ENCODE measurements around the gene EPB41L4B.
A peak's percentile ranks its signal among the peaks of the same experiment; 100 is the strongest.

EPB41L4B gene

GRCh38 chr9:109267555-109267954, 53.3 kb downstream of the EPB41L4B start:
- DNase-seq = no peak

DNA sequence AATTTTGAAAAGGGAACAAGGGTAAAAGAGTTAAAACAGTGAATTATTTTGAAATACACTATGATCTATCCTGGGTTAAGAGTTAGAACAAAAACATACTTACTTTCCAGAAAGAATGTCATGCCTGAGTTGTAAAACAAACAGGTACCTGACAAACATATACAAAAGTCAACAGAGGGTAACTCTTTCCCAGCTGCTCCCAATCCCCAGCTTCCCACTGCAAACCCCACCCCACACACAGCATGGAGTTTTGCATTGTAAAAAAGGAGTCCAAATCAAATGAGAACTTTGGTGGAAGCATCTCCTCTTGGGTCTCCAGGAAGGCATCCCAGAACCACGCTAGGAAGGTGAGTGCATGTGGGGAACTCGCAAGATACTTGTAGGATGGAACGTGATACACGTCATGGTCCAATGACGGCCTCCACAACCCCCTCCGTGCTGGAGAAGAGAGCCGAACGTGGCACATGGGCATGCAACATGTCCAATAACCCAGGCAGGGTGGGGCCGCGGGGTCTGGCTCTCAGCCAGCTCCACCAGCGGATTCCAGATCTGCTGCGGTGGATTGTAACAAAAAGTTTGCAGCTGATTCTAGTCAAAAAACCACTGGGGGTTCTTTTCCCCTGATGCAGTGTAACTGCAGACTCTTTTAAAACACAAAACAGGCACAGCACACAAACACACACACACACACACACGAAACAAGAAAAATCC, 55.8 kb downstream of the EPB41L4B start:
- no peak for DNase-seq

DNA sequence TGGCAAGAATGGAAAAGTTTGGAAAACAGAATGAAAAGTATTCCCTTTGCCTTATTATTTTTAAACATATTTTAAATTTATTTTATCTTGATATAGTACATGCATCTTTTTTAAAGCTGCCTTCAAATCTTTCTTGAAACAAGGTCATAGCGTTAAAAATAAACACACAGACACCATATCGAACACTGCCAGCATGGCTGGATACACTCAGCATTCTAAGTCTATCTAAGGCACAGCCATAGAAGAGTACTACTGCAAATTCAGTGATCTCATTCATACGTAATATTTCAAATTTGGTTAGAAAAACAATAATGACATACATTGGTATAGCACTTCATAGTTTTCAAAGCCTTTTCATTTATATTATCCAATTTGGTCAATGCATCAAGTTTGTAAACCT, 57.5 kb downstream of the EPB41L4B start:
- DNase-seq = no peak

DNA sequence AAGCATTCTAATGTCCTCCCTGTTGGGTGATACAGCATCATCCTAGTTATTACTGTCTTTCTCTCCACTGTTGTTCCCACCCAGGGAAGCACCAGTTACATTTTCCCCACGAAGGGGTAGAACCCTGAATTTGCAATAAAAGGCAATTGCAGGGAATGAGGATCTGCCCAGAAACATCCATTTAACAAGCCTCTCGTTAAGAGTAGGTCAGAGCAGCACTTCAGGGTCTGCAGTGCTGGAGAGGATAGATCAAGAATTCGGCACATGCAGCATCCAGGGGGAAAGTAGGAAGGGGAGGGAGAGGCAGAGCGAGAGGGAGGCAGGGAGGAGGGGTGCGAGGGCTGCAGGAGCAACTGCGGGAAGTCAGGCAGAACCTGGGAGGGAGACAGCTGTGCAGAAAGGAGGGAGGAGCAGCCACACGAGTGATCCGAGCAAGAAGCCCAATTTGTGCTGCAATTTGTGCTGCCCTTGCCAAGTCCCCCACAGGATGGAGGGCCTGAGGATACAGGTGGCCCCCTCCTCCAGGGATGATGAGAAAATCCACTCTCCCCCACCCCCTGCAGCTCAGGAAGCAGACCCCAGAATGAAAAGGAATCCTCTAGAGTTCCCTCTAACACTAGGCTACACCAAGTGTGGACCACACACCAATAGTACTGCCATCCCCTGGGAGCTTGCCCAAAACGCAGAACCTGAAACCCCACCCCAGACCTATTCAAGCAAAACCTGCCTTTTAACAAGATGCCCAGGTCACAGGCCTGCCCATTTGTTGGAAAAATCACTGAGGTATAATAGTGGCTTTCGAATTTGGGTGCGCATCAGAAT, 62.2 kb downstream of the EPB41L4B start:
- DNase-seq = no peak

- no peak for DNase-seq
These were observed 64.5 kb downstream of the EPB41L4B start for GRCh38 chr9:109256336-109256735.

DNA sequence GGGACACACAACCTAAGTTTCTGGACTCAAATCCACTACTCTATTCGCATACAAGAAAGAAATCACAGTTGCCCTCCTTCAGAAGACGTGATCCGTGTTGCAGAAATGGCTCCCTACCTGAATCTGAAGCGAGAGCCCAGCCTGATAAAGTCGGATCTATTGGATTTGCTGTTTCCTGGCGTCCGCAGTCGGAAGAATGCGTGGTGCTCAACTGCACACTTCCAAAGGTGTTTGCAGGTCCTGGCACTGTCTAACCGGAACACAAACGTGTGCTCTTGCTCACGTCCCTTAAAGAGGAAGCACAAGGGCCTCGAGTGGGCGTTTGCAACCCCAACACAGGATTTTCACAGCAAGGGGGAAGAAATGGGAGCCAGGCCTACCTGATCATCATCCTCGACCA, 65.5 kb downstream of the EPB41L4B start:
- no peak for DNase-seq

GRCh38 chr9:109254317-109254716, 66.5 kb downstream of the EPB41L4B start:
- no peak for DNase-seq

DNA sequence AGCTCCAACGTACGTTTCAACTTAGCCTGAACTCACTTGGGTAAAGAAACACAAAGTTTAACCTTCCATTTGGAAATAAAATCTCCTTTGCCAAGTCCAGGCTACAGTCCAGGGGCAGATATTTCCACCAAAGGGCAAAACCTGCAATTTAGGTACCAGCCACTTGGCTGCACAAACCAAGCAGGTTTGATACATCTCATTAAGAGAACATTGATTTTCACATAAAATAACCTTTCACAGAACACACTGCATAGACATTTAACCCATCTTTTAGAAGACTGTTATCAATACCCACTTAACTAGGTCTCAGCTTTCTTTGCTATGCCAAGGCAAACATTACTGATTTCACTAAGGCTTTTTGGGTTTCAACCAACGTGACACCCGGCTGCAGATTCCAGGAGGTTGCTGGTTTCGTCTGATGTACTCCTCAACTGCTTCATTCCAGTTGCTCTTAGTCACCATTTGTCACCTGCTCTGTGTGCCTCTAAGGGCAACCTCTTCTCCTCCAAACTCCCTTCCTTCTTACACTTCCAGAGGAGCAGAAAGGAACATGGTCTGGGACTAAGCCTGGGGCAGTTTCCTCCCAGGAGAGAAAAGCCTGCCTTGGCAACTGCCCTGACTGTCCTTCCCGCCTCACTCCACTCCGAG, 67.1 kb downstream of the EPB41L4B start:
- DNase-seq = no peak

- no peak for DNase-seq
These were observed 67.6 kb downstream of the EPB41L4B start for GRCh38 chr9:109253241-109253636.

GRCh38 chr9:109252291-109252690, 68.6 kb downstream of the EPB41L4B start:
- DNase-seq = no peak

DNA sequence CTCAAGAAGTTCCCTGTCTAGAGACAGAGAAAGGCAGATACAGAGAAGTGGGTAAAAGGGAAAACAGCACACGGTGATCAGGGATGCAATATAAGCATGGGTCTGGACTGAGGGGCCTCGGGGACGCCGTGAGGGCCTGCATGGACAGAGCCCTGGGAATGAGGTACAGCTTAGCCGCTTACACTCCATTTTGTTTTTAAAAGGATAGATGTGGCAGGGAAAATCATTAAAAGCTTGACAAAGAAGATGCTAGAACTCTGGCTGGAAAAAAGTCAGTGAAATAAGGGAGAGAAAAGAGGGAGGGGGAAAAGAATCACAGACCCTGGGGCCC, 69.1 kb downstream of the EPB41L4B start:
- no peak for DNase-seq

DNA sequence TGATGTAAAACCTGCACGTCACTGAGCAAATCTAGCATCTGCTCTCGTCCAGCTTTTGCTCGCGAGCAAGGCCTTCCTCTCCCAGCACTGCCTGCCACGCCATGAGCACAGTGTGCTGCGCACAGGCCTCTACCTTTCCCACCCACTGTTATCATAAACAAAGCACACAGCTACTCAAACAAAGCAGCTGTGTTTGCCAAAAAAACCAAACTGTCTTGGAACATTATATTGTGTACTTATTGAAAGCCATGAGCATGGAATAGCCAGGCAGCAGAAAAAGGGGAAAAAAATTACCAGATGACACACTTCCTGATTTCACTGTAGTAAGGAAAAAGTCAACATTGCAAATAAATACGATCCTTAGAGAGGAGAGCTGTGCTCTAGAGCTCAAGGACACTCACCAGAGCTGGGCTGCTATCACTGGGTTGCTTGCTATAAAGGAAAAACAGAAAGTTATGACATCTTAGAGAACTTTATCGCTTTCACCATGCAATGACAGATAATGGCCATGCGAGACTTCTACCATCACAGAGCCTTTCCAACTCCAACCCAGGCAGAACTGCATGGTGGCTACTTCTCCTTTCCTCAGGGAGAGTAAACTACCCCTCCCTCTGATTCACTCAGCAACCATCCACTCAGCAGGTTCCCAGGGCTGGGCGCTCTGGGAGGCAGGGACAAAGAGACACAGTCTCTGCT, 69.6 kb downstream of the EPB41L4B start:
- no peak for DNase-seq

GRCh38 chr9:109250771-109251079, 70.1 kb downstream of the EPB41L4B start:
- DNase-seq = no peak

GRCh38 chr9:109250311-109250741, 70.5 kb downstream of the EPB41L4B start:
- no peak for DNase-seq

GRCh38 chr9:109249615-109250014, 71.2 kb downstream of the EPB41L4B start:
- DNase-seq = no peak

DNA sequence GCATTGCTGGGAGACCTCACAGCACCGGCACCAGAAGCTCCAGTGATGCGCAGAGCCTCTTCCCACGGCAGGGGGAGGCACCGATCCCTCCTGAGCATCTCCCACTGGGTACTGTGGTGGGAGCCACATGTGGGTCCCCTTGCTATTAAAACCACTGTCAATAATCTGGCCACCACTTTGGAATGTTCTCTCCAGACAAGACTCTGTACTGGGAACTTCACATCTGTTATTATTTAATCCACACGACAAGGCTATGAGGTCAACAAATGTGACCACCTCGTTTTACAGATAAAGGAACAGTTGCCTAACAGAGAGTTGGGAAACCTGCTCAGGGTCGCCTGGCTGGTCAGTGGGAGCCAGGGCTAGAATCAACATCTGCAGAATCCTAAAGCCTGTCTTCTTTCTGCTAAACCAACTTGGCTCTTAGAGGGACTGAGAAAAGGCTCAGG, 72.7 kb downstream of the EPB41L4B start:
- no peak for DNase-seq

DNA sequence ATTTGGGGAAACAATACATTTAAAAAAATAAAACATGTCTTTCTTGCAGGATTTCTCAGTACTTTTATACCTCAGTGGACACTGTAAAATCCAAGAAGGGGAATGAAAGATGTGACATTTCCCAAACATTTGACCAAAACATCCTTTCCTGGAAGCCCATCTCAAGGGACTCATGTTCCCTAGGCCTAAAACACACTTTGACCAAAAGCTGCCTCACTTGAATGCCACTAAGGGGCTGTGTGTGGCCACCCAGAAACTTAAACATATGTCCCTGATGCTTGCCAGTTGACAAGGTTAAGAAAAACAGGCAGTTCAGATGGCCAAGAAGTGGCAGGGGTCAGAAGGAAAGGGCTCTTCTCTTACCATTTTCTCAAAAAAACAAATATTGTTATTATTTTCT, 73.6 kb downstream of the EPB41L4B start:
- DNase-seq = no peak

DNA sequence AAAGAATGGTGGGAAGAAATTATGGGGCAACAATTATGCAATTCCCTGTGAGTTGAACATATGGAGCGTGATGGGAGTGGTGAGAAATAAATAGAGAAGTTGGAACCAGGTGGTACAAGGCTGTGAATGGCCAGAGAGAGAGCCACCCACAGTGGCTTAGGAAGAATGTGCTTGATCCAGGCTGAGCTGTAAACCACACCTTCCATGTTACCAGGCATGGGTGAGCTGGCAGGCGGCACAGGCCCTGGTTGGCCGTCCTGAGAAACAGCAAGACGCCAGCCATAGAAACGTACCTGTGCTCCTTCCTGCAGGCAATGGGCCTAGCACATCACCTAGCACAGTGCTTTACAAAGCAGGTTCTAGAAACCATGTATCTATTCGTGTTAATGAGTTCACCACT, 74.3 kb downstream of the EPB41L4B start:
- no peak for DNase-seq

DNA sequence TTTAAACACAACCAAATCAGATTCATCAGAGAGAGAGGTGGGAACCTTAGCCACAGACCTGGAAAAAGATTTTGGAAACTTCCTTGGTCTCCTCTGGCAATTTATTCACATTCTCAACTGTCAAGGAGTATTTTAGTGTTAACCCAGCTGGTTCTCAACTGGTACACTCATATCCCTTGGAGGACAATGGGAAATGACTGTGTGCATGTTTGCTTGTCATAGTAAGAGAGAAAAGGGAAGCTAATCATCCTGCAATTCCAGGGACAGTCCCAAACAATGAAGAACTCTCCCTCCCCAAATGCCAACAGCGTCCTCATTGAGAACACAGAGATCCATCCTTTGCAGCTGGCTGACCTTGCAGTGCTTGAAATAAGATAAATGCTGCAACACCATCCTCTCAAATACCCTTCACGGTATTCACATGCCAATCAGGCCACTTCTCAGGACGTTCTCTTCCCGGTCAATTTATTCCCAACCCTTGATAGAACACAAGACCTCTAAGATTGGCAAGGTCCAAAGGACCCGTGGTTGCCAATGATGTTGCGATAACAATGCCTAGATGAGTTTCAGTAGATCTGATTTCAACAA, 75.5 kb downstream of the EPB41L4B start:
- no peak for DNase-seq

DNA sequence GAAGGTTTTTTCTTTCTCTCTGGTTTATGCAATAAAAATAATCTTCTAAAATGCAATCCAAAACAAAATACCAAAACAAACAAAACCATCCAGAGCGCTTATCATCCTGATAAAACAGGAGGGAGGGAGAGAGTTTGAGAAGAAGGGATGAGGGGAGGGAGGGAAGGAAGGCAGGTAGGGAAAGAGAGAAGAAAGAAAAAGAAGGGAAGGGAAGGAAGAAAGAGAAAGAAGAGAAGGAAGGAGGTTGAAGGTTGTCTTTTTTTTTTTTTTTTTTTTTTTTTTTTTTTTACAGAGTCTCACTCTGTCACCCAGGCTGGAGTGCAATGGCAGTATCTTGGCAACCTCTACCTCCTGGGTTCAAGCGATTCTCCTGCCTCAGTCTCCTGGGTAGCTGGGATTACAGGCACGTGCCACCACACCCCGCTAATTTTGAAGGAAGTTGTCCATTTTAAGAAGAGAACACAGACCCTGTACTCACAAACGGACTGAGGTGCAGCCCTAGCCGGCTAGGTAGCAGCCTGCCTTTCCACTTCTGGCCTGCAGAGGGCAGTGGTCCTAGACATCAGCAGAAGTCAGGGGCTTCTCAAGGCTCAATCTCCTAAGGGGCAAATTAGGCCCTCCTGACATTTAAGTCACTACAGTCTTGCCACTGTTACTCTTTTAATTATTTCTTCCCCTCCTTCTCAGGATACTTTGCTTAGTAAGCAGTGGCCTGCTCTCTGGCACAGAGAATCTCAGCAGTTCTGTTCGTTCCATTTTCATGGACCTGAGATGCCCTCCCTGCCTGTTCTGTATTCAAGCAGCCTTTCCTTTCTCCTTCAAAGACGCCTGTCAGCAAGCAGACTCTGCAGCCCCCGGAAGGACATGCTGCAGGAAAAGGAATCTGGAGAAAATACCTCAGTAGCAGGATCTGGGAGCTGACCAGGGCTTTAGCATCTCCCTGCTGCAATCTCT, 76.4 kb downstream of the EPB41L4B start:
- DNase-seq = peak; percentile 86

DNA sequence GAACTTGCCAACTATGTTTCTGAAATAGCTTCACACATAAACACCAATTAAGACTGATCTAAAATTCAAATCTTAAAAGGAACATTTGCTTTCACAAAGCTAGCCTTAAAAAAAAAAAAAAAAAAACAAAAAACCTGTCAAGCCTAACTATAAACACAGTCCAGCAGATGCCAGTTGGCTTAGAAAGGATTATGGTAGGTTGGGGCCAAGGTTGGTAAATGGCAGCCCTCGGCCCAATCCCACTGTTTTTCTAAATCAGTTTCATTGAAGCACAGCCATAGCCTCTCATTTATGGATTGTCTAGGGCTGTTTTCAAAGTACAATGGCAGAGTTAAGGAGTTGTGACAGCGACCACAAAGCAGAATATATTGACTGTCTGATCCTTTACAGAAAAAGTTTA, 78.1 kb downstream of the EPB41L4B start:
- DNase-seq = no peak

DNA sequence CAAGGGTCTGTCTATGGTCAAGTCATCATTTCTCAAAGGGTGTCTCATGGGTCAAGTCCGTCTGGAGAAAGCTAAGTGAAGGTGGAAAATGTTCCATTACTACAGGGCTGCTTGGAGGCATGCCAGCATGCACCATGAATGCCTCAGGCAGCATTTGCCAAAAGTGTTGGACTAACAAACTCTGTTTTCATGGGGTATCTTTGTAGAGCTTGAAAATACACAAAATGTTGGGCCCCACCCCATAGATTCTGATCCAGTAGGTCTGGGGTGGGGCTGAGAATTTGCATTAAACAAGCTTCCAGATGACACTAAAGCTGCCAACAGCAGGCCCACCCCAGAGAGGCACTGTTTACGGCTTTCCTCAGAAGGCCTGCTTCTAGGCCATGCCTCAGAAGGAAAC, 78.8 kb downstream of the EPB41L4B start:
- no peak for DNase-seq

All from activated effector memory CD4-positive, alpha-beta T cell treated with anti-CD3 and anti-CD28 coated beads, Interleukin-2, amount 50 U/mL, for 16 hours (primary cell).